ENCODE results near the gene NCF4. TPM values are rescaled to one million over a fixed set of nuclear protein-coding genes. Genes with fewer than 3 reads are reported as not detected.

The NCF4 gene
- total RNA-seq, 1 experiment from 2014 or later, result not detected

- H3K27ac Mint-ChIP-seq, result no peak overlapping the region
- Histone ChIP-seq H3T11ph (ENCODE audit: low read length) (no peak overlapping the region), H4K20me1 (ENCODE audit: control insufficient read depth, insufficient read depth, insufficient read length) (no peaks in the 10 kb centered on the region), H3K4me1 (ENCODE audit: insufficient read depth, low read length) (peaks cover 6% of the 10 kb centered on the region; the same call in 1 of the 2 replicates), H3K27ac (ENCODE audit: insufficient read length, low read depth, low read length) (no peak overlapping the region), H3K23me2 (ENCODE audit: insufficient read length, low read depth, low read length, poor library complexity, severe bottlenecking) (no peaks in the 10 kb centered on the region), H2BK12ac (ENCODE audit: insufficient read length, low read depth, low read length) (no peak overlapping the region), H4K91ac (ENCODE audit: insufficient read length, low read depth, low read length) (no peak overlapping the region), H3K56ac (ENCODE audit: insufficient read length, low read depth, low read length) (no peak overlapping the region), H2BK5ac (ENCODE audit: insufficient read length, low read length) (no peak overlapping the region), H4K8ac (replicated peaks; ENCODE audit: insufficient read length, low read depth, low read length) (no peak overlapping the region), H3K18ac (ENCODE audit: insufficient read length, low read depth, low read length) (no peak overlapping the region), H3K4ac (ENCODE audit: low read depth, low read length) (no peak overlapping the region), H3K14ac (ENCODE audit: insufficient read depth, low read length) (no peak overlapping the region), H3K4me2 (ENCODE audit: insufficient read depth, insufficient read length, low read length) (no peak overlapping the region), H2BK20ac (ENCODE audit: low read depth, low read length, poor library complexity, severe bottlenecking) (no peak overlapping the region), H3K23ac (ENCODE audit: insufficient read length, low read depth, low read length) (no peak overlapping the region), H3K27me3 (ENCODE audit: insufficient read depth, low read length) (no peaks in the 10 kb centered on the region), H3K9me3 (ENCODE audit: control insufficient read depth, low read depth, low read length) (no peaks in the 10 kb centered on the region), H3K79me1 (ENCODE audit: insufficient read depth, low read depth, low read length, poor library complexity, severe bottlenecking) (no peaks in the 10 kb centered on the region), H2BK120ac (ENCODE audit: low read depth, low read length, poor library complexity, severe bottlenecking) (no peak overlapping the region), H2AK5ac (ENCODE audit: insufficient read length, low read length) (no peak overlapping the region), H4K5ac (ENCODE audit: insufficient read length, low read depth, low read length) (no peak overlapping the region), H2AFZ (ENCODE audit: low read length) (no peak overlapping the region), H2BK15ac (ENCODE audit: low read depth, low read length) (no peak overlapping the region), H3K9ac (ENCODE audit: extremely low read depth, insufficient read length, low read length) (no peak overlapping the region), H3K79me2 (ENCODE audit: insufficient read depth, low read length) (no peaks in the 10 kb centered on the region)
- H3K9me3 Mint-ChIP-seq, result peaks cover 23 to 32% of the 10 kb centered on the region in 2 experiments
- DNase-seq, result no peak
- H3K36me3 Mint-ChIP-seq (ENCODE audit: insufficient read depth in 1 of 3, low read depth in 3 of 3), result peaks cover 5 to 19% (median 10%) of the 10 kb centered on the region in 3 experiments; a peak in 6 of 7 replicates
- H3K27me3 Mint-ChIP-seq (ENCODE audit: low read depth), result peaks cover 95% of the 10 kb centered on the region
- no peak overlapping the region for H3K4me3 Mint-ChIP-seq
- no CpG with 5 or more reads among the region's 3 CpGs for WGBS (ENCODE audit: extremely low coverage, insufficient read length, low lambda C conversion rate)
- TF ChIP-seq CTCF (conservative IDR thresholded peaks at IDR 0.05), result no peak
- H3K4me1 Mint-ChIP-seq, result peaks cover 20 to 23% of the 10 kb centered on the region in 2 experiments
Observed at GRCh38 chr22:36897611-36898010, 36.8 kb downstream of the NCF4 start.
